HT1080 (cell line): Measurements from ENCODE around the gene TWSG1. TPM values are rescaled to one million over a fixed set of nuclear protein-coding genes. Genes with fewer than 3 reads are reported as not detected.
A peak's percentile ranks its signal among the peaks of the same experiment; 100 is the strongest.
"Not testable (repeated sequence)": the region's sequence is repeated elsewhere in the genome, so short reads cannot be mapped to it uniquely, and the experiment has no call there.

Experiments
- DNase-seq: peaks from one replicate; pipeline ENCODE4 v3.0.0-alpha.2; 2015; ENCODE audit warnings: low read depth
- total RNA-seq: library from RNA; depleted of rRNA; stranded (reverse); fragments of >200 nt; shearing (Covaris generic); gene quantifications from 2 replicates; pipeline ENCODE4 v1.2.3, GENCODE V29; 2014

Gene TWSG1
- total RNA-seq, 1 experiment from 2014 or later = 30.6 TPM

DNA sequence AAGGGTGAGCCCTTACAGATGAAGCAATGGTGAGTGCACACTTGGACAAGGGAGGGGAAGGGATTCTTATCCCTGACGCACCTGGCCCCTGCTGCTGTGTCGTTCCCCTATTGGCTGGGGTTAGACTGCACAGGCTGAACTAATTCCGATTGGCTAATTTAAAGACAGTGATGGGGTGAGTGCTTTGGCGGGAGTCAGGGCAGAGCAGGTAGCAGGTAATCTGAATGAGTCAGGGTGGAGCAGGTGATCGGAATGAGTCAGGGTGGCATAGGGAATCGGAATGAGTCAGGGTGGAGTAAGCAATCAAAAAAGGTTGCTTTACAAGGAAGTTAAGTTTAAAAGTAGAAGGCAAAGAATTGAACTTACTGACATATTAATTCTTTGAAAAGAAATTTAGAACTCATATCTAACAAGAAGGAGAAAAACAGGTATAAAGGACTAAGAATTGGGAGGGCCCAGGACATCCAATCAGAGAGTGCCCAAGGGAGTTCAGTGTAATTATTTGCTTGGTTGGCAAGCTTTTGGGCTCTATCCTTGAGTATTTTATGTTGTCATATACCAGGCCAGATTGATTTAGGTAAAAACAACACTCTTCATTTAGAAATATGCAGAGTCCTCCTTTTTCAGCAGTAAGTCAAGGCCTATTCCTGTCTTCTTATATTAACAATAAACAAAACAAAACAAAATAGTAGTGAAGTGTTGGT lies 88.4 kb downstream of the TWSG1 start:
- peak; percentile 28 for DNase-seq

DNA sequence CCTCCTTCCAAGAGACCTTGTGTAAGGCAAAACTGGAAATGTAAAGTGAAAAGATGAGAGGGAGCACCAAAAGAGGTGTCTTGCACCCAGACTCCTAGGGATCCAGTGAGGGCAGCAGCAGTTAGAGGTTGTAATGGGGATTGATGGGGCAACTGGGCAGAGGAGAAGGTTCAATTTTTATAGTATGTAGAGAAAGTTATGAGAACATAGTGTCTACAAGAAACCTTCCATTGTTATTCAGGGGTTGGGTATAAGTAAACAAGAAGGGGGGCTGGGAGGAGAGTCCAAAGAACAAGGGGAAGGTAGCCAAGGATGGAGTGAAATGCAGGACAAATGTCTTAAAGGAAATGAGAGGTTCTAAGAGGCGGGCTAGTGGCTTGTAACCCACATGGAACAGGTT lies 89.1 kb downstream of the TWSG1 start:
- not testable (repeated sequence) for DNase-seq

DNA sequence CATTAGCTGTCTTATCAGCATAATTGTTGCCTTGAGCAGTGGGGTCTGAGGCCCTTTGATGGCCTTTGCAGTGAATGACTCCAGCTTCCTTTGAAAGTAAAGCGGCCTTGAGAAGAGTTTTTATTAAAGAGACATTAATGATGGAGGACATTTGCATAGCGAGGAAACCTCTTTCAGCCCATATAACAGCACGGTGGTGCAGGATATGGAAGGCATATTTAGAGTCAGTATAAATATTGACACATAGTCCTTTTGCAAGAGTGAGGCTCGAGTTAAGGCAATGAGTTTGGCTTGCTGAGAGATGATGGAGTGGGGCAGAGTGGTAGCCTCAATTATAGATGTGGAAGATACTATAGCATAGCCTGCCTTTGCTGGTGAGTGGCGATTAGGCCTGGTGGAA lies 89.7 kb downstream of the TWSG1 start:
- not testable (repeated sequence) for DNase-seq

DNA sequence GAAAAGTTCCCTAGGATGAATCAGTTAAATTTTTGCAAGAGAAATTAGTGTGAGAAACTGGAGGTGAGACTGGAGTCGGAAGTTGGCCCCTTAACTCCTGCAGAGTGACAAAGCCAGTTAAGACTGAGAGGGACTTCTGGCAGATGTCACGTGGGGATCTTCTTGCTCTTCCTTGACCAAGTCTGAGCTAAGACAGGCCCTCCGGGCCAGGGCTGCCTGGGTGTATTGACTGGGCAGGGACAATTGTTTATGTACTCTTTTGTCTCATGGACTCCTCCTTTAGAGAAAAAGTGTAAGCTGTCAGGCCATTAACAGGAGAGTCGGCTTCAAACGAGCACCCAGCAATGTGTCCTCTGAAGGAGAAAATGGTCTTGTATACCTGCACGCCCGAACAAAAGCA lies 92.2 kb downstream of the TWSG1 start:
- DNase-seq = no peak

DNA sequence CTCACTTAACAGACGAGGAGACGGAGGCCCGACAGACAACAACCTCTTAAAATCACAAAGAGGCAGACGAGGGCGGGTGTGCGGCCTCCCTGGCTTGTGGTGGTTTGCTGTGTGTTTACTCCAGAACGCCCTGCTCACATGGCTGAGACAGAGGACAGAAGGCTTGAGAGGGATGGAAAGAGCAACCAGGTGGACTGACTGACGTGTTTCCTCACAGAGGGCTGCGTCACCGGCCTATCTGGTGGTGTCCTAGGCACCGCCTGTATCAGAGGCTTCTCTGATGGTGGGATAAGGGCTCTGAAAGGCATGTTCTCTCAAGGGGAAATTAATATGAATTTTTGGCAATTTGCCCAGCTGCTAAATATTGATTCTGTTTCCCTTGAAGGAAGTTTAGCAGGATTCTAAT lies 93.7 kb downstream of the TWSG1 start:
- no peak for DNase-seq

DNA sequence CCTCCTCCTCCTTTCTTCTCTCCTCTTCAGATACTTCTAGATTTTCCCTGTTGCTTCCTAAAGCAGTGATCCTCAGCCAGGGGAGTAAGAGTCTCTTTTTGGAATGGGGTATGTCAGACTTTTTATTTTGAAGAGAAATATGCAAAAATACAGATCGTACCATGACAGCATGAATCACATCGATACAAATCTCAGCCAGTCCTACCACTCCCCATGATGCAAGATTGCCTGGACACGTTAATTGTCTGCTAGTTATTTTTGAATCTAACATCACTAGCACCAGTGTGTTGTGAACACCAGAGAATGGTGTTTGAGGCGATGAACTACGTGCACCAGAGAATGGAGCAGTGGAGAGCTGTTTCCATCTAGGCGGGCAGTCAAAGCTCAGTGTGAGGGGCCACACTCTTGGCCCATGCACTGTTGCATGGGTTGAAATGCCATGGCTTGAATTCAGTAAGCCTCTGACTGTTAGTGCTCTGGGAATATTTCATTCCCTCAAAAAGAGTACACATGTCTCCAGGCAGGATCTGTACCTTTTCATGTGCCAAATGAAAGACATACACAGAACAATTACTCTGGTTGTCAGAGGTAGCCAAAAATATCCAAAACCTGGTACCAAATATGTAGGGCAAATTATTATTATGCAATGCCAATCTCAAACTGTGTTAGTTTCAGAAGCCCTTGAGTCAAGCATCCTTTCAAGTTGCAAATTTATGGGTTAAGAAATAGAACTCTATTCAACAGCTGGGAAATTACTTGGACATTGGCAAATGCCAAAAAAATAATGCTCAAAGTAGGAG lies 94.5 kb downstream of the TWSG1 start:
- DNase-seq = no peak

DNA sequence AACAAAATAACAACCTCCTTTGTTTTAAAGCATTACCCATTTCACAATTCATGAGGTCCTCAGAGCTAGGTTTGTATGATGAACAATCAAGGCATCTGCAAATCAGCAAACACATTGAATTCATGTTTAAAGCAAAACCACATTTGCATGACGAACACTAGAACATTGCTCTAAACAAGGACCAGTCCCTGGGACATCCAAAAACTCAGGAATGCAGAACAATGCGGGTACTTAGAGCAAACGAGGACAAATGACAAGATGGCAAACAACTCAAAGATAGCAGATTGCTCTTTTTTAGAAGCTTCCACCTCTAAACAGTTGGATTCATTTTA lies 95.1 kb downstream of the TWSG1 start:
- DNase-seq = no peak

DNA sequence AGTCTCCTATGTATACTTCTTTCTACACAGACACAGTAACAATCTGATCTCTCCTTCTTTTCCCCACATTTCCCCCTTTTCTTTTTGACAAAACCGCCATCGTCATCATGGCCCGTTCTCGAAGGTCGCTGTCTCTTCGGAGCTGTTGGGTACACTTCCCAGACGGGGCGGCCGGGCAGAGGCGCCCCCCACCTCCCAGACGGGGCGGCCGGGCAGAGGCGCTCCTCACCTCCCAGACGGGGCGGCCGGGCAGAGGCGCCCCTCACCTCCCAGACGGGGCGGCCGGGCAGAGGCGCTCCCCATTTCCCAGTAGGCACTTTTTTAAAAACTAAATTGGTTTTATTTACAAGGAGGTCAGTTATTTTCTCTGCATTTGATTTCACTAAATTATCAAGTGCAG lies 95.7 kb downstream of the TWSG1 start:
- DNase-seq = not testable (repeated sequence)

DNA sequence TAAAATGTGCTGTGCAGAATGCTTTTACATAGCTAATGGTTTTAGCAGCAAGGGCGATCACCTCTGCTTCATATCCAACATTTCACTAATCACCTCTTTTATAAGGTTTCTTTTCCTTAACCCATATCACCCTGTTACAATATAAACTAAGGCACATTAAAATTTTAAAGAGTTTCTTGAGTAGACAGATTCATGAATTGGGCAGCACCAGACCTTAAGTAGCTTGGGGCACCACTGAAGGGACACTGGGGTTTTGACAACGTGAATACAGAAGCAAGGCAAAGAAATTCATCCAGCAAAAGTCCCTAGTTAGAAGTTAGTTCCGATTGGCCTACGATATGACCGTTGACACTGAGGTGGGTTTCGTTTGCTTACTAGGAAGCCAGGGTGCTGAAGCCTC lies 96.7 kb downstream of the TWSG1 start:
- no peak for DNase-seq

DNA sequence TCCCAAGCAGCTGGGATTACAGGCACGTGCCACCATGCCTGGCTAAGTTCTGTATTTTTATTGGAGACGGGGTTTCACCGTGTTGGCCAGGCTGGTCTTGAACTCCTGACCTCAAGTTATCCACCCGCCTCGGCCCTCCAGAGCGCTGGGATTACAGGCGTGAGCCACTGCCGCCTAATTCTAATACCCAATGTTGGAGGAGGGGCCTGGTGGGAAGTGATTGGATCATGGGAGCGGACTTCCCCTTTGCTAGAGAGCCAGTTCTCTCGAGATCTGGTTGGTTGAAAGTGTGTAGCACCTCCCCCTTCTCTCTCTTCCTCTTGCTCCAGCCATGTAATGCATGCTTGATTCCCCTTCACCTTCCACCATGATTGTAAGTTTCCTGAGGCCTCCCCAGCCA lies 98.5 kb downstream of the TWSG1 start:
- not testable (repeated sequence) for DNase-seq

DNA sequence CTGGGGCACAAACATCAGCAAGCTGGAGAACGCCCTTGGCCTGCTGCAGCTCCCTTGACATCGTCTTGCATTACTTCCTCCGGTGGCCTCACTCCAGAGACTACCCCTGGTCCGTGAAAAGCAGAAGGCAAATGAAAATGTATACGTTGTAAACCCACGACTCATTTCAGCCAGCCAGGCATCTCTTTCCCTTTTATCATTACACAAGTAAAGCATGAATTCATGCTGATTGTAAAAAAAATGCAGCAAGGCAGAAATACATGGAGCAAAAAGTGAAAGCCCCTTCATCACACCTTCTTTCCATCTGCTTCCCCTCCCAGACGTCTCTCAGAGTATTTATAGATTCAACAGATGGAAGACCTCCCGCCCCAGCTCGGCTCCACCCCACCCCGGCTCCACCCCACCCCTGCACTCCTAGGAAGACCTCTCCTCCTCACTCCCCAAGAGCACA lies 99.1 kb downstream of the TWSG1 start:
- DNase-seq = no peak

DNA sequence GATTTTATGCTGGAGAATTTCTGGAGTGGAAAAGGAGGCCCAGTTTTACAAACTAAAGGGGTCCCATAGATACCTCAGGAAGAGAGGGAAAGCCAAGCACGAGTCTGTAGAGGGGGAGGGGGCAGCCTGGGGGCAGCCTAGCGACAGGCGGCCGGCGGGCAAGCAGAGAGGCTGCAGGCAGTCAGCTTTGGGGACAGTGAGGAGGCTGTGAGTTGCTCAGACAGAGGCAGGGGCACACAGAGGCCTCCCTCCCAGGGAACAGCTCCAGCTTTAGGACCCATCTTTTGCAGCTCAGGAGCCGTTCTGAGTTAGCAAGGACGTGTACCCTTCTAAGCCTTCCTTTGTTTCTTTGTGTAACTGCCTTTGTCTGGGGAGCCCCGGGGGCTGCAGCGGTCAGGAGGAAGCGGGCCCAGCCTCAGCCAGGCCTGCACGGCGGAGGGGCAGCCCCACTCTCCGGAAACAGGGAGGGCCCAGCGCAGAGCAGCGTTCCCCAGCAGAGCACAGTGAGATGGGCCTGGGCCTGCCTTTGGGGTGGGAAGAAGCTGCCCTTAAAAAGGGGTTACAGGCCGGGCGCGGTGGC lies 99.6 kb downstream of the TWSG1 start:
- DNase-seq = no peak

DNA sequence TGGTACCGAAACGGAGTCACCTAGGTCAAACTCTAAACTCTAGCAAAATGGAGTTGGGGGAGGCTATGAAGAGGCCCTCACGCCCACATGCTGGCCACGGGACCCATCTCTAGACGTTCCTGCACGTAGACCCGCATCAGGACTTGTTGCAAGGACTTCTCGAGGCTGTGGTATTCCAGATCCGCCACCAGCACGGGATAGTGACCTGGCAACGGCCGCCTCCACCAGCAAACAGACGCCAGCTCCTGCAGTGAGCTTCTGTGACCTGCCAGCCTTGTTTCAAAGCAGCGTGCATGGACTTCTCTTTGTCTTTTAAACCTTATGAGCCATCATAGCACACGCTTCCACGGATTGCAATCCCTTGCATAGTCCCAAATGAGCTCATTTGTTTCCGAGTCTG lies 100.5 kb downstream of the TWSG1 start:
- no peak for DNase-seq

DNA sequence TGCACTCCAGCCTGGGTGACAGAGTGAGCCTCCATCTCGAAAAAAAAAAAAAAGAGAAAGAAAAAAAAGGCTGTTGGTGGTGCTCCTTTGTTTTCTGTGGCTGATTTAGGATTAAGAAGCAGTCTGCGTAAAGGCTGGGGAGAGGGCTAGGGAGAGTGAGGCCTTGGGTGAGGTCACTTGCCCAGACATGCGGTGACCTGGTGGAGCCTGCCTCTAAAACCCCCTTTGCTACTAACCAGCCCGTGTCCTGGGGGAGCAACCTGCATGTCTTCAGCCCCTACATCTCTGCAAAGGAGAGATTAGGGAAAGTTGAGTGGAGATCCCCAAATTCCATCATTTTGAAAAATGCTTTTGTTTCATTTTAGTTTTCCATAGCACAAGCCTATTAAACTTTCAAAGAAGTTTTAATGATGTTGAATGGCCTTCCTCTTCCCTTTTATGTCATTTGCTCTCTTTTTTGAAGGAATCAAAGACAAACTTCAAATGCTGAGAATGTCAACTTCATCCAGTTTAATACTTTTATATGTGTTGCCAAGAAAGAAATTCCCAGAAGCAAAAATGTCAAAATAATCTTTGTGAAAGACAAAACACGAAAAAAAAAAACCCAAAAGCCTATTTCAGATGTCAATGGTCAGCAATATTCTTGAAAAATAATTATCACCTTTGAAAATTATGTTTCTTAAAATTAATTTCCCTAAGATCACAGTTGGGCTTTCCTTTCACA lies 101.8 kb downstream of the TWSG1 start:
- DNase-seq = no peak

DNA sequence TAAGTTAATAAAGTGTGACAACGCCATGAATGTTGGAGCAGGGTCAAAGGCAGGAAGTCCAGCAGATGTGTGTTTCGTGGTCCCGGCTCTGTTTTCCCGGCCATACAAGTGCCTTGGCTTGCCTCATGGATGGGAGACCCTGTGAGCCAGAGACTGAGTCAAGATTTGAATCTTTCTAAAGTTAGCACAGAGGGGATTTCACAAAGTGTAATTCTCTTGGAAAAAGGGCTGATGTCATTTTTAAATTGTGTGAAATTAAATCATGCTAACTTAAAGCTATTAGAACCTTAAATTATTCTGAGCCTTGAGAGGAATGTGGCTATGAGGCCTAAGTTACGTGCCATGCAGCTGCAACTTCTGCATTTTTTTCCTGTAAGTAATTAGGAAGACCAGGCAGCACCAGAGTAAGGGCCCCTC lies 102.5 kb downstream of the TWSG1 start:
- no peak for DNase-seq

DNA sequence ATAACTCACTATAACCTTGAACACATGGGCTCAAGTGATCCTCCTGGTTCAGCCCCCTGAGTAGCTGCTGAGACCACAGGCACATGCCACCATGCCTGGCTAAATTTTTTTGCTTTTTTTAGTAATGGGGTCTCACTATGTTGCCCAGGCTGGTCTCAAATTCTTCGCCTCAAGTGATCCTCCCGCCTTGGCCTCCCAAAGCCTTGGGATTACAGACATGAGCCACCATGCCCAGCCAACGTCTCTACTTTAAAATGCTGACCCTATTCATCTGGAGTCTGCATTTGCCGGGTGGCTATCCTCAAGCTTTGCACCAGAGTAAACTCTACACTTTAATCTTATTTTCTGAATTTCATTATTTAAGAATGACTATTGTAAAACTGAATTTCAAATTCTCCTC lies 103.1 kb downstream of the TWSG1 start:
- no peak for DNase-seq

DNA sequence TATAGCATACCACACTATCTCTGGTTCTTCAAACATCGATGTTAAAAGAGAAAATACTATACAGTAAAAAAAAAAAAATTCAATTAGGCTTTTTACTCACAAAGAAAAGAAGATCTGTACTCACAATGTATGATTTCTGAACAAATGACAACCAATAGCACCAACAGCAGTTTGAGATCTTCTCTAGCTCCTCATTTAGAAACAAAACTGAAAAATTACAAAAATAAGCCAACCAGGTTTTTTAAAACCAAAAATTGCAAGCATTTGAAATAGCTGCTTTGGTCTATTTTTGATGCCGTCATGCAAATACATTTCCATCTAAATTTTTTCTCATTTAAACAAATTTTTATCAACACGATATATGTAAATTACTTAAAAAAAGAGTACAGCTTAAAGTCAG lies 106.5 kb downstream of the TWSG1 start:
- DNase-seq = no peak

DNA sequence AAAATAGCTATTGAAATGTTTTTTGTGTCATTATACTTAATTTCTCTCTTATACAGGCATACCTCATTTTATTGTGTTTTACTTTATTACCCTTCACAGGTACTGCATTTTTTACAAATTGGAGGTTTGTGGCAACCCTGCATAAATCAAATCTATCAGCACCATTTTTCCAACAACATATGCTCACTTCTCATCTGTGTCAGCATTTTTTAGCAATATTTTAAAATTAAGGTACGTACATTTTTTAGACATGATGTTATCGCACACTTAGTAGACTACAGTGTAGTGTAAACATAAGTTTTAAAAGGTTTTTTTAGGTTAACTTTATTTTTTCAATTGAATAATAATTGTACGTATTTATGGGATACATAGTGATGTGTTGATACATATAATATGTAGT lies 110.0 kb downstream of the TWSG1 start:
- no peak for DNase-seq

DNA sequence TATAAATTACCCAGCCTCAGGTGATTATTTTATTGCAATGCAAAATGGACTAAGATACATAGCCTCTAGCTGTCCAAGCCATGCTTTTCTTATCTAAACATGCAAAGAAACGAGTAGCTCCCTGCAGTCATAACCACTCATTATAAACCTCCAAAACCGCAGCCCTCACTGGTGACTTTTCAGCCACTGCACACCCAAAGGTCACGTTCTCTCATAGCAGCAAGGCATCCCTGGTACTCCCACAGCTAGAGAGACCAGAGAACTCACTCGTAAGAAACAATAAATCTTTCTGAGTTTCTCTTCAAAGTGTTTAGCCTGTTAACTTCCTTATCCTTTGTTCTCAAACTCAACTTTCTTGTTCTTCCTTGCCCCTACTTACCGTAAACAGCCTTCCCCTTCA lies 112.3 kb downstream of the TWSG1 start:
- DNase-seq = peak; percentile 26

DNA sequence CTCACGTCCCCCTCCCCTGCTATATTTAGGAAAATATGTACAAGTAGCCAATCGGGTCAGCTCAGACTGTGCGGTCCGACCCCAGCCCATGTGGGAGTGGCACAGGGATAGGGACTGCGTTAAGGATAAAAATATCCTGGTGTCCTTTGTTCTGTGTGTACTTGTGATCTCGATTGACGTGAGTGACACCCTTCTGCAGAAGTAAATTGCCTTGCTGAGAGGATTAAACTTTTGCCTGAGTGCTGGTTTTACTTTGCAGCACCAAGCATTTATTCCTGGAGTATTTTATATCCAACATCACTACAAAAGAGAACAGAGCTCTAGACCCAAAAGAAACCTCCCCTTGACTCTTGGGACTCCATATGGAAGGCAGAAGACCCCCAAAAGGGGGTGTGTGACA lies 112.8 kb downstream of the TWSG1 start:
- no peak for DNase-seq

DNA sequence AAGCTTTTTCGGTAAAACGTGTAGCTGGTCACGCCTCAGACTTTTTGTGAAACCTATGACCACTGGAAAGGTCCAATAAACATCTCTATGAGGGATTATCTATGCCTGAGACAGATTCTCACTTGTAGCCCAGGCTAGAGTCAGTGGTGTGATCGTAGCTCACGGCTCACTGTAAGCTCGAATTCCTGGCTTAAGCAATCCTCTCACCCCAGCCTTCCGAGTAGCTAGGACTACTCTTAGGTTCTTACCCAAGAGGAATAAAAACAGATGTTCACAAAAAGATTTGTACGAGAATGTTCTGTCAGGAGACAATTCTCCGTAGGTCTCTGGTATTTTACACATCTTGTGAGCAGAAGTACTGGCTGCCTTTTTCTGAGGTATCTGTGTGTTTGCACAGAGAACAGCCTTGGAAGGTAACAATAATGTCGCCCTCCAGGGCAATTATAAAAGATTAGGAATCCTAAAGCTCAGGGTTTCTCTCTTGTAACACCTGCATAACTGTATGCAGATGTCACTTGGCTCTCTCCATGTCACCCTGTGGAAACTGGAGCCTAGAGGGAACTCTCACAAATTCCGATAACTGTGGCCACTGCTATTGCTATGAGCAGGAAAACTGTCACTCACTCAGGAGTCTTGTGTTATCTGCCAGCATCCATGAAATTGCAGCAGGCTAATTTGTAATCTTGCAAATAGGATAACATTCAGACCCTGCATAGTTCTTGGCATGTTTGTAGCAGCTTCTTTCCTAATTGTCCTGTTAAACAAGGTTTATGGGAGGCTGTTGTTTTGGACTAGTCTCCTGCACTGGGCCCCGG lies 115.2 kb downstream of the TWSG1 start:
- DNase-seq = no peak
